Chondrocyte (in vitro differentiated cells): ENCODE results near the gene FDCSP. TPM values are rescaled to one million over a fixed set of nuclear protein-coding genes. Genes with fewer than 3 reads are reported as not detected.

Source experiments
- DNase-seq: peaks from one replicate; pipeline ENCODE4 v3.0.0; 2021; ENCODE audit warnings: mixed read lengths, low spot score
- H3K27ac Mint-ChIP-seq: one replicate; pipeline ENCODE4 v1.8.0; 2021; ENCODE audit warnings: mild to moderate bottlenecking, moderate library complexity, mixed read lengths; ENCODE audit not compliant: unreplicated experiment
- H3K27me3 Mint-ChIP-seq: 2 replicates; pipeline ENCODE4 v1.8.0; 2021; ENCODE audit warnings: low read depth, mixed read lengths
- H3K36me3 Mint-ChIP-seq: 2 replicates; pipeline ENCODE4 v1.8.0; 2021; ENCODE audit warnings: low read depth, mixed read lengths
- H3K4me1 Mint-ChIP-seq: 2 replicates; pipeline ENCODE4 v1.8.0; 2021; ENCODE audit warnings: low read depth, mild to moderate bottlenecking, mixed read lengths
- H3K4me3 Mint-ChIP-seq: one replicate; pipeline ENCODE4 v1.8.0; 2021; ENCODE audit warnings: mild to moderate bottlenecking, moderate library complexity, mixed read lengths; ENCODE audit not compliant: unreplicated experiment
- H3K9me3 Mint-ChIP-seq: 2 replicates; pipeline ENCODE4 v1.8.0; 2021; ENCODE audit warnings: low read depth, mixed read lengths
- total RNA-seq: library from RNA; stranded (reverse); gene quantifications from 3 replicates; pipeline ENCODE4 v1.2.1, GENCODE V29; 2021
- TF ChIP-seq, protein P1 (sequence below): fragments of 200-600 bp; sonication (generic); IDR thresholded peaks from 2 replicates; pipeline ENCODE4 v1.5.0; 2021; ENCODE audit warnings: antibody characterized with exemption, mild to moderate bottlenecking, moderate library complexity

Gene FDCSP
- total RNA-seq, 1 donor from 2014 or later, result not detected

DNA sequence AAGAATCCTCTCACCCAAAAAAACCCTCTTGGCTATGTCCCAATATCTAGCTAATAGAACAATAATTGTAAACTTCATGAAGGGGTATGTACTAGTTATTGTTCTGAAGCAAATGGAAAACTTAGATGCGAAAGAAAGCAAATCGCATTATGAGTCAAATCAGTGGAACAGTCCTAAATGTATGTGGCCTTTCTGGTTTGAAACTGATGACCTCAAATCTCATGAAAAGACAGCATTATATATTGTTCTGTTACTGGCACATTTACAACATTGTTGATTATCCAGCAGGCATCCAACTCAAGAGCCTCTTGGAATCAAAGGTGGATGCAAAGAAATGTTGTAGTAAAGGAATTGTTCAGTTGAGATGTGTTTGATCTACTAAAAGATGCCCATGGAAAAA lies 51.2 kb downstream of the FDCSP start:
- Mint-ChIP-seq H3K27ac (no peak overlapping the region), H3K4me1 (no peaks in the 10 kb centered on the region), H3K36me3 (no peaks in the 10 kb centered on the region), H3K9me3 (no peaks in the 10 kb centered on the region), H3K27me3 (peaks cover 5% of the 10 kb centered on the region), H3K4me3 (no peak overlapping the region)
- TF ChIP-seq, protein P1, sequence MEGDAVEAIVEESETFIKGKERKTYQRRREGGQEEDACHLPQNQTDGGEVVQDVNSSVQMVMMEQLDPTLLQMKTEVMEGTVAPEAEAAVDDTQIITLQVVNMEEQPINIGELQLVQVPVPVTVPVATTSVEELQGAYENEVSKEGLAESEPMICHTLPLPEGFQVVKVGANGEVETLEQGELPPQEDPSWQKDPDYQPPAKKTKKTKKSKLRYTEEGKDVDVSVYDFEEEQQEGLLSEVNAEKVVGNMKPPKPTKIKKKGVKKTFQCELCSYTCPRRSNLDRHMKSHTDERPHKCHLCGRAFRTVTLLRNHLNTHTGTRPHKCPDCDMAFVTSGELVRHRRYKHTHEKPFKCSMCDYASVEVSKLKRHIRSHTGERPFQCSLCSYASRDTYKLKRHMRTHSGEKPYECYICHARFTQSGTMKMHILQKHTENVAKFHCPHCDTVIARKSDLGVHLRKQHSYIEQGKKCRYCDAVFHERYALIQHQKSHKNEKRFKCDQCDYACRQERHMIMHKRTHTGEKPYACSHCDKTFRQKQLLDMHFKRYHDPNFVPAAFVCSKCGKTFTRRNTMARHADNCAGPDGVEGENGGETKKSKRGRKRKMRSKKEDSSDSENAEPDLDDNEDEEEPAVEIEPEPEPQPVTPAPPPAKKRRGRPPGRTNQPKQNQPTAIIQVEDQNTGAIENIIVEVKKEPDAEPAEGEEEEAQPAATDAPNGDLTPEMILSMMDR, result no peak
- no peak for DNase-seq

DNA sequence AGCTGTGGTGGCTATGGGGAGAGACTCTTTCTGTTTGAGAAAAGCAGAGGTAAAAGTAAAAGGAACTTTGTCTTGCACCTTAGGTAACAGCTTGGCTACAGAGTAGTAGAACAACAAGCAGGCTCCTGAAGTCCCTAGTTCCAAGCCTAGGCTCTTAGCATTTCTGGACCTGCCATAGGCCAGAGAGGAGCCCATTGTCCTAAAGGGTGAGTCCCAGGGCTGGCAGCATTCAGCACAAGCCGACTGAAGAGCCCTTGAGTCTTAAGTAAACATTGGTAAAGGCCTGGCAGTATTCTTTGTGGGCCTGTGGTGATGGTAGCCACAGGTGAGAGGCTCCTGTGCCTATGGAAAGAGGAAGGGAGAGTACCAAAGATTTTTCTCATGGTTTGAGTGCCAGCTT lies 54.6 kb downstream of the FDCSP start:
- Mint-ChIP-seq H3K27me3 (peaks cover 5% of the 10 kb centered on the region), H3K4me1 (no peaks in the 10 kb centered on the region), H3K4me3 (no peak overlapping the region), H3K36me3 (no peaks in the 10 kb centered on the region), H3K9me3 (no peaks in the 10 kb centered on the region), H3K27ac (no peak overlapping the region)
- TF ChIP-seq, protein P1, result no peak
- DNase-seq, result no peak

Other genes with a start within 250 kb of the FDCSP start
- not detected in 3 replicates for gene STATH, start 230.2 kb upstream of the FDCSP start, total RNA-seq
- gene HTN3, start 197.7 kb upstream of the FDCSP start, total RNA-seq, result not detected in 3 replicates
- gene HTN1, start 175.7 kb upstream of the FDCSP start, total RNA-seq, result not detected in 3 replicates
- not detected in 3 replicates for gene PRR27, start 71.9 kb upstream of the FDCSP start, total RNA-seq
- not detected in 3 replicates for gene ODAM, start 30.4 kb upstream of the FDCSP start, total RNA-seq
- not detected in 3 replicates for gene CSN3, start 16.5 kb downstream of the FDCSP start, total RNA-seq
- not detected in 3 replicates for gene CABS1, start 108.9 kb downstream of the FDCSP start, total RNA-seq
- not detected in 3 replicates for gene SMR3A, start 134.6 kb downstream of the FDCSP start, total RNA-seq
- gene SMR3B, start 157.0 kb downstream of the FDCSP start, total RNA-seq, result not detected in 3 replicates
- not detected in 3 replicates for gene OPRPN, start 171.8 kb downstream of the FDCSP start, total RNA-seq
- not detected in 3 replicates for gene MUC7, start 246.1 kb downstream of the FDCSP start, total RNA-seq